Activated T-cell treated with anti-CD3 and anti-CD28 coated beads for 1 hour (primary cell): ENCODE measurements around the gene GRIK2.

ENCODE experiments used
- DNase-seq: peaks from one replicate; pipeline ENCODE4 v3.0.0-alpha.2; 2020; ENCODE audit warnings: low read depth

The GRIK2 gene

GRCh38 chr6:101539510-101540245, 146.2 kb downstream of the GRIK2 start:
- no peak for DNase-seq

GRCh38 chr6:101541894-101542293, 148.4 kb downstream of the GRIK2 start:
- no peak for DNase-seq

GRCh38 chr6:101543796-101544195, 150.3 kb downstream of the GRIK2 start:
- DNase-seq: no peak

- no peak for DNase-seq
Measured at GRCh38 chr6:101544286-101544685, 150.8 kb downstream of the GRIK2 start.

GRCh38 chr6:101545191-101545590, 151.7 kb downstream of the GRIK2 start:
- no peak for DNase-seq

GRCh38 chr6:101550451-101550850, 156.9 kb downstream of the GRIK2 start:
- DNase-seq: no peak

GRCh38 chr6:101554231-101554630, 160.7 kb downstream of the GRIK2 start:
- no peak for DNase-seq

- no peak for DNase-seq
Measured at GRCh38 chr6:101558712-101559111, 165.2 kb downstream of the GRIK2 start.

- DNase-seq: no peak
Measured at GRCh38 chr6:101572627-101573026, 179.1 kb downstream of the GRIK2 start.

- no peak for DNase-seq
Measured at GRCh38 chr6:101577091-101577490, 183.6 kb downstream of the GRIK2 start.

GRCh38 chr6:101578306-101578705, 184.8 kb downstream of the GRIK2 start:
- DNase-seq: no peak

- DNase-seq: no peak
Measured at GRCh38 chr6:101582792-101583191, 189.3 kb downstream of the GRIK2 start.

- no peak for DNase-seq
Measured at GRCh38 chr6:101585501-101585900, 192.0 kb downstream of the GRIK2 start.

GRCh38 chr6:101588343-101588742, 194.8 kb downstream of the GRIK2 start:
- DNase-seq: no peak

- no peak for DNase-seq
Measured at GRCh38 chr6:101595276-101595675, 201.8 kb downstream of the GRIK2 start.

- DNase-seq: no peak
Measured at GRCh38 chr6:101597693-101598092, 204.2 kb downstream of the GRIK2 start.

GRCh38 chr6:101605426-101605825, 211.9 kb downstream of the GRIK2 start:
- DNase-seq: no peak

GRCh38 chr6:101605874-101606273, 212.4 kb downstream of the GRIK2 start:
- DNase-seq: no peak

- no peak for DNase-seq
Measured at GRCh38 chr6:101607111-101607690, 213.7 kb downstream of the GRIK2 start.

GRCh38 chr6:101608703-101609102, 215.2 kb downstream of the GRIK2 start:
- no peak for DNase-seq

GRCh38 chr6:101613556-101613955, 220.0 kb downstream of the GRIK2 start:
- no peak for DNase-seq

GRCh38 chr6:101614774-101615173, 221.3 kb downstream of the GRIK2 start:
- no peak for DNase-seq

- no peak for DNase-seq
Measured at GRCh38 chr6:101626269-101626668, 232.8 kb downstream of the GRIK2 start.

- DNase-seq: no peak
Measured at GRCh38 chr6:101630941-101631340, 237.4 kb downstream of the GRIK2 start.
